GM12878 (cell line): ENCODE measurements around the gene DIP2B. TPM values are rescaled to one million over a fixed set of nuclear protein-coding genes. Genes with fewer than 3 reads are reported as not detected.

ENCODE experiments used
- BCL11A ChIP-seq: IDR thresholded peaks from 2 replicates; pipeline ENCODE4 v1.6.1; 2011; ENCODE audit warnings: low read depth, low read length
- CREB1 ChIP-seq: IDR thresholded peaks from 2 replicates; pipeline ENCODE4 v1.6.1; 2012; ENCODE audit warnings: low read depth, mild to moderate bottlenecking, inconsistent platforms
- E4F1 ChIP-seq: fragments of 450-650 bp; IDR thresholded peaks from 2 replicates; pipeline ENCODE4 v1.6.1; 2018; ENCODE audit warnings: borderline replicate concordance, mild to moderate bottlenecking; ENCODE audit not compliant: partially characterized antibody
- ETV6 ChIP-seq, 2 experiments: fragments of 450-650 bp in 1 of 2; IDR thresholded peaks in 1 of 2; conservative IDR thresholded peaks in 1 of 2; 2 replicates each; pipeline ENCODE4 v1.6.1; 2014; ENCODE audit warnings: antibody characterized with exemption in 1 of 2, borderline replicate concordance in 1 of 2, low read depth in 1 of 2, mild to moderate bottlenecking in 1 of 2, moderate library complexity in 1 of 2
- FOXM1 ChIP-seq: IDR thresholded peaks from 2 replicates; pipeline ENCODE4 v1.6.1; 2012; ENCODE audit warnings: low read depth, mild to moderate bottlenecking, inconsistent platforms, low read length, moderate library complexity
- GABPA ChIP-seq: IDR thresholded peaks from 2 replicates; pipeline ENCODE4 v1.6.1; 2014; ENCODE audit warnings: antibody characterized with exemption, low read depth, mild to moderate bottlenecking, inconsistent platforms
- HSF1 ChIP-seq: fragments of 150-350 bp; IDR thresholded peaks from 2 replicates; pipeline ENCODE4 v1.6.1; 2014; ENCODE audit warnings: mild to moderate bottlenecking, low read depth, low read length
- IRF4 ChIP-seq: IDR thresholded peaks from 2 replicates; pipeline ENCODE4 v1.6.1; 2011; ENCODE audit warnings: low read depth, low read length
- KLF5 ChIP-seq: fragments of 450-650 bp; IDR thresholded peaks from 2 replicates; pipeline ENCODE4 v1.6.1; 2014; ENCODE audit warnings: mild to moderate bottlenecking; ENCODE audit not compliant: partially characterized antibody
- MEF2B ChIP-seq: fragments of 450-650 bp; IDR thresholded peaks from 2 replicates; pipeline ENCODE4 v1.6.1; 2018; ENCODE audit warnings: mild to moderate bottlenecking, moderate library complexity; ENCODE audit not compliant: partially characterized antibody, poor library complexity, severe bottlenecking
- MXI1 ChIP-seq: fragments of 150-350 bp; IDR thresholded peaks from 2 replicates; pipeline ENCODE4 v1.6.1; 2011; ENCODE audit warnings: low read depth, mild to moderate bottlenecking, inconsistent platforms, low read length, improper control_type of control experiment
- MYB ChIP-seq: fragments of 150-350 bp; IDR thresholded peaks from 2 replicates; pipeline ENCODE4 v1.6.1; 2014; ENCODE audit warnings: mild to moderate bottlenecking, low read depth, low read length, borderline replicate concordance
- MYC ChIP-seq: IDR thresholded peaks from 2 replicates; pipeline ENCODE4 v1.6.1; 2011; ENCODE audit warnings: mild to moderate bottlenecking, low read length, moderate library complexity, inconsistent platforms; ENCODE audit not compliant: insufficient read depth, insufficient replicate concordance, insufficient read length, severe bottlenecking
- NFIC ChIP-seq: IDR thresholded peaks from 2 replicates; pipeline ENCODE4 v1.6.1; 2012; ENCODE audit warnings: low read depth, mild to moderate bottlenecking, inconsistent platforms, low read length, moderate library complexity
- NR2C2 ChIP-seq: IDR thresholded peaks from 2 replicates; pipeline ENCODE4 v1.6.1; 2011; ENCODE audit warnings: borderline replicate concordance, low read depth; ENCODE audit not compliant: control insufficient read depth, insufficient read length
- PBX3 ChIP-seq: IDR thresholded peaks from 2 replicates; pipeline ENCODE4 v1.6.1; 2011; ENCODE audit warnings: mild to moderate bottlenecking, low read depth, low read length, moderate library complexity; ENCODE audit not compliant: insufficient replicate concordance
- RB1 ChIP-seq: fragments of 450-650 bp; formaldehyde crosslinking; IDR thresholded peaks from 2 replicates; pipeline ENCODE4 v1.6.1; 2017; ENCODE audit warnings: mild to moderate bottlenecking, borderline replicate concordance
- RUNX3 ChIP-seq: IDR thresholded peaks from 2 replicates; pipeline ENCODE4 v1.6.1; 2012; ENCODE audit warnings: low read length, inconsistent platforms
- TARDBP ChIP-seq: IDR thresholded peaks from 2 replicates; pipeline ENCODE4 v1.6.1; 2016; ENCODE audit warnings: borderline replicate concordance
- TCF3 ChIP-seq: IDR thresholded peaks from 2 replicates; pipeline ENCODE4 v1.6.1; 2012; ENCODE audit warnings: low read depth, mild to moderate bottlenecking, low read length, borderline replicate concordance; ENCODE audit not compliant: insufficient read depth
- USF1 ChIP-seq: IDR thresholded peaks from 2 replicates; pipeline ENCODE4 v1.6.1; 2011; ENCODE audit warnings: borderline replicate concordance, low read depth, mild to moderate bottlenecking, moderate library complexity, mixed read lengths, low read length; ENCODE audit not compliant: insufficient read depth; ENCODE audit errors: extremely low read length
- ZSCAN29 ChIP-seq: fragments of 450-650 bp; IDR thresholded peaks from 2 replicates; pipeline ENCODE4 v1.6.1; 2017; ENCODE audit warnings: mild to moderate bottlenecking, moderate library complexity
- polyA plus RNA-seq, 11 experiments: library from polyadenylated mRNA; depleted of rRNA in 4 of 11; unstranded in 6 of 11; stranded (reverse) in 5 of 11; fragments of >200 nt; fragmentation: Nextera tagmentation in 4 of 11; fragmentation: Illumina TruSeq in 1 of 11; extraction: Ambion mirVana in 4 of 11; extraction: Trizol in 1 of 11; gene quantifications; 1 replicate in 1 of 11; 2 replicates in 10 of 11; pipeline versions ENCODE4 v1.2.1 to v1.2.3, GENCODE V29; 2011 to 2016; ENCODE audit warnings: inconsistent platforms in 2 of 11, missing spikeins in 2 of 11, low read depth in 1 of 11
- total RNA-seq, 4 experiments: library from RNA; depleted of rRNA in 3 of 4; stranded (reverse); fragments of >200 nt in 3 of 4; fragmentation: Illumina TruSeq in 1 of 4; extraction: Trizol in 1 of 4; gene quantifications; 2 replicates each; pipeline versions ENCODE4 v1.2.1 to v1.2.3, GENCODE V29; 2013 to 2021

DIP2B gene
- total and polyA plus RNA-seq, 10 of the 15 experiments (the other 5 are each of a cell fraction or from before 2014, with no cell fraction given): 4.5 to 30.0 (median 18.6) TPM

GRCh38 chr12:50477241-50477832 is 27.4 kb upstream of the DIP2B start (continued):
- TF ChIP-seq E4F1: no peak
- peak; percentile 33; the same call in 1 of the 2 replicates for TF ChIP-seq FOXM1
- no peak for TF ChIP-seq CREB1
- no peak for TF ChIP-seq TARDBP
- TF ChIP-seq PBX3: no peak
- TF ChIP-seq ZSCAN29: no peak
- TF ChIP-seq TCF3: no peak
- TF ChIP-seq MEF2B: no peak
- no peak for TF ChIP-seq MXI1
- no peak for TF ChIP-seq KLF5
- TF ChIP-seq RUNX3: peak; percentile 57; the same call in 1 of the 2 replicates
- TF ChIP-seq HSF1: no peak
- TF ChIP-seq GABPA: no peak
- peak; percentile 74; the same call in 1 of the 2 replicates for TF ChIP-seq NFIC
- TF ChIP-seq IRF4: no peak
- no peak for TF ChIP-seq RB1
- no peak for TF ChIP-seq NR2C2
- TF ChIP-seq USF1: no peak
- TF ChIP-seq MYB: no peak
- TF ChIP-seq ETV6 (conservative IDR thresholded peaks at IDR 0.05 in 1 of 2, IDR thresholded peaks at IDR 0.05 in 1 of 2; ENCODE audit: borderline replicate concordance in 1 of 2, low read depth in 1 of 2): no peak
- no peak for TF ChIP-seq BCL11A
- no peak for TF ChIP-seq MYC
